ENCODE data around the gene MARCHF3.

MARCHF3 gene

GRCh38 chr5:126981222-126981621 lies 49.1 kb downstream of the MARCHF3 start:
- Histone ChIP-seq H4K20me1 (ENCODE audit: insufficient read depth, low read length, poor library complexity, severe bottlenecking) (no peaks in the 10 kb centered on the region), H3K36me3 (ENCODE audit: insufficient read depth, low read length) (no peaks in the 10 kb centered on the region), H2AFZ (ENCODE audit: low read length) (no peak overlapping the region), H3K4me2 (ENCODE audit: low read depth, low read length, poor library complexity, severe bottlenecking) (no peak overlapping the region), H3K4me1 (ENCODE audit: insufficient read depth, low read length, poor library complexity, severe bottlenecking) (peaks cover 8% of the 10 kb centered on the region), H3K27me3 (ENCODE audit: insufficient read depth, low read length, poor library complexity, severe bottlenecking) (no peaks in the 10 kb centered on the region), H3F3A (ENCODE audit: low read depth) (no peaks in the 10 kb centered on the region), H3K79me2 (ENCODE audit: insufficient read depth, low read length) (no peaks in the 10 kb centered on the region), H3K4me3 (ENCODE audit: low read length, poor library complexity, severe bottlenecking) (no peak overlapping the region), H3K9me3 (ENCODE audit: insufficient read depth, low read depth, low read length) (no peaks in the 10 kb centered on the region), H3K9ac (ENCODE audit: low read depth, low read length, poor library complexity, severe bottlenecking) (no peak overlapping the region), H3K9me2 (replicated peaks; ENCODE audit: low read depth, low read length) (no peaks in the 10 kb centered on the region)
- TF ChIP-seq CTCF (conservative IDR thresholded peaks at IDR 0.05; ENCODE audit: low read length) (no peak), EZH2phosphoT487 (IDR thresholded peaks at IDR 0.05; ENCODE audit: borderline replicate concordance) (no peak)

- Histone ChIP-seq H3K9me2 (replicated peaks; ENCODE audit: low read depth, low read length) (no peaks in the 10 kb centered on the region), H4K20me1 (ENCODE audit: insufficient read depth, low read length, poor library complexity, severe bottlenecking) (no peaks in the 10 kb centered on the region), H3K9ac (ENCODE audit: low read depth, low read length, poor library complexity, severe bottlenecking) (no peak overlapping the region), H3K4me2 (ENCODE audit: low read depth, low read length, poor library complexity, severe bottlenecking) (no peak overlapping the region), H3K79me2 (ENCODE audit: insufficient read depth, low read length) (no peaks in the 10 kb centered on the region), H2AFZ (ENCODE audit: low read length) (no peak overlapping the region), H3K4me1 (ENCODE audit: insufficient read depth, low read length, poor library complexity, severe bottlenecking) (peaks cover 19% of the 10 kb centered on the region), H3K36me3 (ENCODE audit: insufficient read depth, low read length) (no peaks in the 10 kb centered on the region), H3F3A (ENCODE audit: low read depth) (no peaks in the 10 kb centered on the region), H3K27me3 (ENCODE audit: insufficient read depth, low read length, poor library complexity, severe bottlenecking) (no peaks in the 10 kb centered on the region), H3K9me3 (ENCODE audit: insufficient read depth, low read depth, low read length) (no peaks in the 10 kb centered on the region), H3K4me3 (ENCODE audit: low read length, poor library complexity, severe bottlenecking) (no peak overlapping the region)
- no peak for TF ChIP-seq EZH2phosphoT487 (IDR thresholded peaks at IDR 0.05; ENCODE audit: borderline replicate concordance)
- no peak for TF ChIP-seq CTCF (conservative IDR thresholded peaks at IDR 0.05; ENCODE audit: low read length)
These were observed 52.1 kb downstream of the MARCHF3 start for GRCh38 chr5:126978258-126978657.

- H3K4me1 ChIP-seq (ENCODE audit: insufficient read depth, low read length, poor library complexity, severe bottlenecking), result peaks cover 33% of the 10 kb centered on the region
- H3K4me2 ChIP-seq (ENCODE audit: low read depth, low read length, poor library complexity, severe bottlenecking), result no peak overlapping the region
- no peaks in the 10 kb centered on the region for H3K36me3 ChIP-seq (ENCODE audit: insufficient read depth, low read length)
- no peaks in the 10 kb centered on the region for H3K27me3 ChIP-seq (ENCODE audit: insufficient read depth, low read length, poor library complexity, severe bottlenecking)
- no peak overlapping the region for H2AFZ ChIP-seq (ENCODE audit: low read length)
- H3K79me2 ChIP-seq (ENCODE audit: insufficient read depth, low read length), result no peaks in the 10 kb centered on the region
- TF ChIP-seq EZH2phosphoT487 (IDR thresholded peaks at IDR 0.05; ENCODE audit: borderline replicate concordance) (no peak), CTCF (conservative IDR thresholded peaks at IDR 0.05; ENCODE audit: low read length) (no peak)
- H4K20me1 ChIP-seq (ENCODE audit: insufficient read depth, low read length, poor library complexity, severe bottlenecking), result no peaks in the 10 kb centered on the region
- no peaks in the 10 kb centered on the region for H3K9me2 ChIP-seq (replicated peaks; ENCODE audit: low read depth, low read length)
- H3F3A ChIP-seq (ENCODE audit: low read depth), result no peaks in the 10 kb centered on the region
- no peaks in the 10 kb centered on the region for H3K9me3 ChIP-seq (ENCODE audit: insufficient read depth, low read depth, low read length)
- no peak overlapping the region for H3K4me3 ChIP-seq (ENCODE audit: low read length, poor library complexity, severe bottlenecking)
- no peak overlapping the region for H3K9ac ChIP-seq (ENCODE audit: low read depth, low read length, poor library complexity, severe bottlenecking)
These were observed 53.7 kb downstream of the MARCHF3 start for GRCh38 chr5:126976520-126977172.

All from Loucy (cell line).